Measurements from ENCODE around the gene STXBP5. TPM values are rescaled to one million over a fixed set of nuclear protein-coding genes. Genes with fewer than 3 reads are reported as not detected.

Gene STXBP5
- total RNA-seq, 2 donors from 2014 or later, result 22.2 to 27.3 TPM

GRCh38 chr6:147301070-147301469 is 96.9 kb downstream of the STXBP5 start:
- H3K27me3 ChIP-seq (replicated peaks; ENCODE audit: insufficient read depth), result no peaks in the 10 kb centered on the region
- TF ChIP-seq, protein P1, sequence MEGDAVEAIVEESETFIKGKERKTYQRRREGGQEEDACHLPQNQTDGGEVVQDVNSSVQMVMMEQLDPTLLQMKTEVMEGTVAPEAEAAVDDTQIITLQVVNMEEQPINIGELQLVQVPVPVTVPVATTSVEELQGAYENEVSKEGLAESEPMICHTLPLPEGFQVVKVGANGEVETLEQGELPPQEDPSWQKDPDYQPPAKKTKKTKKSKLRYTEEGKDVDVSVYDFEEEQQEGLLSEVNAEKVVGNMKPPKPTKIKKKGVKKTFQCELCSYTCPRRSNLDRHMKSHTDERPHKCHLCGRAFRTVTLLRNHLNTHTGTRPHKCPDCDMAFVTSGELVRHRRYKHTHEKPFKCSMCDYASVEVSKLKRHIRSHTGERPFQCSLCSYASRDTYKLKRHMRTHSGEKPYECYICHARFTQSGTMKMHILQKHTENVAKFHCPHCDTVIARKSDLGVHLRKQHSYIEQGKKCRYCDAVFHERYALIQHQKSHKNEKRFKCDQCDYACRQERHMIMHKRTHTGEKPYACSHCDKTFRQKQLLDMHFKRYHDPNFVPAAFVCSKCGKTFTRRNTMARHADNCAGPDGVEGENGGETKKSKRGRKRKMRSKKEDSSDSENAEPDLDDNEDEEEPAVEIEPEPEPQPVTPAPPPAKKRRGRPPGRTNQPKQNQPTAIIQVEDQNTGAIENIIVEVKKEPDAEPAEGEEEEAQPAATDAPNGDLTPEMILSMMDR (IDR thresholded peaks at IDR 0.05), result no peak
- no peaks in the 10 kb centered on the region for H3K9me3 ChIP-seq
- H3K27ac ChIP-seq, result no peak overlapping the region
- DNase-seq (ENCODE audit: low spot score) (no peak), ATAC-seq (ENCODE audit: insufficient number of reproducible peaks, low FRiP score, low read depth) (no peak)
- no peak overlapping the region for H3K4me3 ChIP-seq
- H3K4me1 ChIP-seq (ENCODE audit: control insufficient read depth in 1 of 2, low read depth in 2 of 2), result no peaks in the 10 kb centered on the region
- H3K36me3 ChIP-seq, result peaks cover 7% of the 10 kb centered on the region

GRCh38 chr6:147304016-147304415 is 99.8 kb downstream of the STXBP5 start:
- Histone ChIP-seq H3K27ac (no peak overlapping the region), H3K9me3 (no peaks in the 10 kb centered on the region), H3K4me3 (no peak overlapping the region), H3K27me3 (replicated peaks; ENCODE audit: insufficient read depth) (no peaks in the 10 kb centered on the region), H3K36me3 (peaks cover 5% of the 10 kb centered on the region), H3K4me1 (ENCODE audit: control insufficient read depth in 1 of 2, low read depth in 2 of 2) (no peaks in the 10 kb centered on the region)
- TF ChIP-seq, protein P1 (IDR thresholded peaks at IDR 0.05), result no peak
- ATAC-seq (ENCODE audit: insufficient number of reproducible peaks, low FRiP score, low read depth), result no peak
- DNase-seq (ENCODE audit: low spot score), result no peak

DNA sequence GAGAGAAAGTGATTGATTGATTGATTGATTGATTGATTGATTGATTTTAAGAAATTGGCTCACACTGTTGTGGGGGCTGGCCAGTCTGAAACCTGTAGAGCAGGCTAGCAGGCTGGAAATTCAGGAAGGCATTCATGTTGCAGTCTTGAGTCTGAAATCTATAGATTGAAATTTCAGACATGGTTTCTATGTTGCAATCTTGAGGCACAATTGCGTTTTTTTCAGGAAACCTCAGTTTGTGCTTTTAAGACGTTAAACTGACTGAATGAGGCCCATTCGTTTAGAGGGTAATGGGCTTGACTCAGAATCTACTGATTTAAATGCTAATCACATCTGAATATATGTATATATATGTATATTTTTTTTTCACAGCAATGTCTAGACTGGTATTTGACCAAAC is 106.3 kb downstream of the STXBP5 start:
- ATAC-seq (ENCODE audit: insufficient number of reproducible peaks, low FRiP score, low read depth) (no peak), DNase-seq (ENCODE audit: low spot score) (no peak)
- Histone ChIP-seq H3K4me1 (ENCODE audit: control insufficient read depth in 1 of 2, low read depth in 2 of 2) (no peaks in the 10 kb centered on the region), H3K4me3 (no peak overlapping the region), H3K9me3 (no peaks in the 10 kb centered on the region), H3K36me3 (peaks cover 10% of the 10 kb centered on the region), H3K27ac (no peak overlapping the region), H3K27me3 (replicated peaks; ENCODE audit: insufficient read depth) (no peaks in the 10 kb centered on the region)
- TF ChIP-seq, protein P1 (IDR thresholded peaks at IDR 0.05), result no peak

GRCh38 chr6:147311218-147311617 is 107.0 kb downstream of the STXBP5 start:
- Histone ChIP-seq H3K36me3 (peaks cover 16% of the 10 kb centered on the region), H3K27ac (no peak overlapping the region), H3K9me3 (no peaks in the 10 kb centered on the region), H3K4me1 (ENCODE audit: control insufficient read depth in 1 of 2, low read depth in 2 of 2) (no peaks in the 10 kb centered on the region), H3K27me3 (replicated peaks; ENCODE audit: insufficient read depth) (no peaks in the 10 kb centered on the region), H3K4me3 (no peak overlapping the region)
- DNase-seq (ENCODE audit: low spot score), result no peak
- TF ChIP-seq, protein P1 (IDR thresholded peaks at IDR 0.05), result no peak
- no peak for ATAC-seq (ENCODE audit: insufficient number of reproducible peaks, low FRiP score, low read depth)

DNA sequence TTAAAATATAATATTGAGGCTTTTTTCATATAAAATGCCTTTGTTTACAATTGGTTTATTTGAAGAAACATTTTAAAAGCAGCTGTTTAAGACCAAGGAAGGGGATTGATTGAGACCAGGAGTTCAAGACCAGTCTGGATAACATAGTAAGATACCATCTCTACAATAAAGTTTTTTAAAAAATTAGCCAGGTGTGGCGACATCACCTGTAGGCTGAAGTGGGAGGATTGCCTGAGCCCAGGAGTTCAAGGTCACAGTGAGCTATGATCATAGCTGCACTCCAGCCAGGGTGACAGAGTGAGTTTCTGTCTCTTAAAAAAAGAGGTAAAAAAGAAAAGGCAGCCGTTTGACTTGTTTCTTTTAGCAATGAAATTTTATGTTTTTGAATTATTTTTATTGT is 117.0 kb downstream of the STXBP5 start:
- ATAC-seq (ENCODE audit: insufficient number of reproducible peaks, low FRiP score, low read depth) (no peak), DNase-seq (ENCODE audit: low spot score) (no peak)
- no peaks in the 10 kb centered on the region for H3K27me3 ChIP-seq (replicated peaks; ENCODE audit: insufficient read depth)
- H3K4me1 ChIP-seq (ENCODE audit: control insufficient read depth in 1 of 2, low read depth in 2 of 2), result peaks cover 0 to 5% of the 10 kb centered on the region in 2 donors
- H3K9me3 ChIP-seq, result no peaks in the 10 kb centered on the region
- H3K36me3 ChIP-seq, result peaks cover 3% of the 10 kb centered on the region
- TF ChIP-seq, protein P1 (IDR thresholded peaks at IDR 0.05), result no peak
- H3K4me3 ChIP-seq, result no peak overlapping the region
- H3K27ac ChIP-seq, result no peak overlapping the region
